ENCODE results near the gene TSPEAR.

TSPEAR gene

DNA sequence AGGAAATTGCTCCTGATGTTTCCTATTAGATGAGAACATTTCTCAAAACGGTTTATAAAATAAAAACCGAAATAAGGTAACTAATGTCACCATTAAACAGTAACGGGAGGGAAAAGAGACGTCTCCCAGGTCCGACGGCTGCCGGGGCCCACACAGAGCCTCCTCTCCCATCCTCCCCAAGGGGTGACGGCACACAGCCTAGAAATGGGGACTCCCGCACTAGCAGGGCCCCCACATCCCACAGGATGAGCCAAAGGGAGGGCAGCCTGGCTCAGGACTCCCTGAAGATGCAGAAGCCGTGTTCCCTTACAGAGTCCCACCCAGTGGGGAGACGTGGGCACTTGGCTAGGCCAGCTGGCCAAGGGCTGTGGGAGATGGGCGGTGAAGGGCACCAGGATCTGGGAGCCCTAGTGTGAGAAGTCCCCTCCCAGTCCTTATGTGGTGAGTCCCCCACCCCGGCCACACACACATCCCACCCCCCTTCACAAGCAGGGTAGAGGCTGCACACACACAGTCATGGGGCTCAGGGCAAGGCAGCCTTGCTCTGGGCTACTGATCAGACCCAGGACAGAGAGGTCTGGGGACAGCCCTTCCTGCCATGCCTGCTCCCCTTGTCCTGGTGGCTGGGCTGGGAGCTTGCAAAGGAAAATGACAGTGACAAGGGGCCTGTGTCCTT lies 156.0 kb downstream of the TSPEAR start:
- ATAC-seq: no peak
- TF ChIP-seq CSDC2 (CRISPR knock-in tag; IDR thresholded peaks at IDR 0.05) (no peak), ZNF8 (CRISPR knock-in tag; IDR thresholded peaks at IDR 0.05) (no peak), RARB (CRISPR knock-in tag; IDR thresholded peaks at IDR 0.05) (no peak), ESRRG (CRISPR knock-in tag; IDR thresholded peaks at IDR 0.05) (no peak)

DNA sequence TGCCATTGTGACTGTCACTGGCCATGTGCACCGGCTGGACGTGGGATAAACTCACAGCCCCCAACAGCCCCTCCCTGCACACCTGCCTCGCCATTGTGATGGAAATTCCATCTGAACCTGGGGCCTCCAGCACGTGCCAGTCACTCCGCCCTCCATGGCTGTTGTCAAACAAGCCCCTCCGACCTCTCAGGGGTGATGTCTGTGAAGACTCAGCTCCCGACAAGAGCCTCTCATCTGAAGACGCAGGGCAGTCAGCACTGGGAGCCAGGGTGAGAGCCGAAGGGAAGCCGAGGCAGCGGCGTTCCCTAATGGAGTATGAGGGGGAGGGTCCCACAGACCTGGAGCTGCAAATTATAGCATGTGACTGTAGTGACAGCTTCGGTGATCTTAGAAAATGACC lies 158.7 kb downstream of the TSPEAR start:
- ATAC-seq: no peak
- TF ChIP-seq ISL1 (CRISPR knock-in tag; IDR thresholded peaks at IDR 0.05) (no peak), CREB5 (CRISPR knock-in tag; IDR thresholded peaks at IDR 0.05; ENCODE audit: low read depth) (no peak), ZFP3 (CRISPR knock-in tag; IDR thresholded peaks at IDR 0.05) (no peak), TCF4 (CRISPR knock-in tag; IDR thresholded peaks at IDR 0.05; ENCODE audit: borderline replicate concordance) (no peak), ZFP30 (CRISPR knock-in tag; IDR thresholded peaks at IDR 0.05) (no peak), OSR1 (CRISPR knock-in tag; IDR thresholded peaks at IDR 0.05) (no peak), RARB (CRISPR knock-in tag; IDR thresholded peaks at IDR 0.05) (no peak), SNAI2 (CRISPR knock-in tag; IDR thresholded peaks at IDR 0.05) (no peak), ZC3H10 (CRISPR knock-in tag; IDR thresholded peaks at IDR 0.05) (no peak), ZNF70 (CRISPR knock-in tag; IDR thresholded peaks at IDR 0.05) (no peak)
- TF ChIP-seq, protein P1, sequence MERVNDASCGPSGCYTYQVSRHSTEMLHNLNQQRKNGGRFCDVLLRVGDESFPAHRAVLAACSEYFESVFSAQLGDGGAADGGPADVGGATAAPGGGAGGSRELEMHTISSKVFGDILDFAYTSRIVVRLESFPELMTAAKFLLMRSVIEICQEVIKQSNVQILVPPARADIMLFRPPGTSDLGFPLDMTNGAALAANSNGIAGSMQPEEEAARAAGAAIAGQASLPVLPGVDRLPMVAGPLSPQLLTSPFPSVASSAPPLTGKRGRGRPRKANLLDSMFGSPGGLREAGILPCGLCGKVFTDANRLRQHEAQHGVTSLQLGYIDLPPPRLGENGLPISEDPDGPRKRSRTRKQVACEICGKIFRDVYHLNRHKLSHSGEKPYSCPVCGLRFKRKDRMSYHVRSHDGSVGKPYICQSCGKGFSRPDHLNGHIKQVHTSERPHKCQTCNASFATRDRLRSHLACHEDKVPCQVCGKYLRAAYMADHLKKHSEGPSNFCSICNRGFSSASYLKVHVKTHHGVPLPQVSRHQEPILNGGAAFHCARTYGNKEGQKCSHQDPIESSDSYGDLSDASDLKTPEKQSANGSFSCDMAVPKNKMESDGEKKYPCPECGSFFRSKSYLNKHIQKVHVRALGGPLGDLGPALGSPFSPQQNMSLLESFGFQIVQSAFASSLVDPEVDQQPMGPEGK (CRISPR knock-in tag; IDR thresholded peaks at IDR 0.05; ENCODE audit: borderline replicate concordance): no peak
- TF ChIP-seq, protein P2, sequence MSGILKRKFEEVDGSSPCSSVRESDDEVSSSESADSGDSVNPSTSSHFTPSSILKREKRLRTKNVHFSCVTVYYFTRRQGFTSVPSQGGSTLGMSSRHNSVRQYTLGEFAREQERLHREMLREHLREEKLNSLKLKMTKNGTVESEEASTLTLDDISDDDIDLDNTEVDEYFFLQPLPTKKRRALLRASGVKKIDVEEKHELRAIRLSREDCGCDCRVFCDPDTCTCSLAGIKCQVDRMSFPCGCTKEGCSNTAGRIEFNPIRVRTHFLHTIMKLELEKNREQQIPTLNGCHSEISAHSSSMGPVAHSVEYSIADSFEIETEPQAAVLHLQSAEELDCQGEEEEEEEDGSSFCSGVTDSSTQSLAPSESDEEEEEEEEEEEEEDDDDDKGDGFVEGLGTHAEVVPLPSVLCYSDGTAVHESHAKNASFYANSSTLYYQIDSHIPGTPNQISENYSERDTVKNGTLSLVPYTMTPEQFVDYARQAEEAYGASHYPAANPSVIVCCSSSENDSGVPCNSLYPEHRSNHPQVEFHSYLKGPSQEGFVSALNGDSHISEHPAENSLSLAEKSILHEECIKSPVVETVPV (CRISPR knock-in tag; IDR thresholded peaks at IDR 0.05): no peak

DNA sequence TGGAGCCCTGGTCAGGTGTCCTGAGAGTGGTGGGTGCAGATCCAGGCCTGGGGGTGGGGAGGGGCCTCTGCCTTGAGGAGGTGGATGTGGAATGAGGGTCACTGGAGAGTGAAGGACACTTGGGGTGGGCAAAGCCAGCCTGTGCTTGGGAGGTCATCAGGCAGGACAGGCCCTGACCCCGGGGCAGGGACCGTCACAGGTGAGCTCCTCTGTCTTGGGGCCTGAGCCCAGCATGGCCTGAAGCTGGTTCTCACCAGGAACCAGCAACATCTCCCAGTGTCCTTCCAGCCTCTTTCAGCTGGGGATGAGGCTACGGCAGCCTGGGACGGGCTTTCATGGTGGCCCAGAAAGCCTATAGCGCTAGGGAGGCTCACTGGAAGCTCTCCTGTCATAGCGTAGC lies 159.2 kb downstream of the TSPEAR start:
- no peak for ATAC-seq
- TF ChIP-seq ISL1 (CRISPR knock-in tag; IDR thresholded peaks at IDR 0.05) (no peak), GLIS3 (CRISPR knock-in tag; IDR thresholded peaks at IDR 0.05) (no peak), ESRRG (CRISPR knock-in tag; IDR thresholded peaks at IDR 0.05) (no peak), ARNTL (CRISPR knock-in tag; IDR thresholded peaks at IDR 0.05; ENCODE audit: borderline replicate concordance, low read depth) (no peak), ZNF70 (CRISPR knock-in tag; IDR thresholded peaks at IDR 0.05) (no peak), TCF4 (CRISPR knock-in tag; IDR thresholded peaks at IDR 0.05; ENCODE audit: borderline replicate concordance) (no peak), CREB5 (CRISPR knock-in tag; IDR thresholded peaks at IDR 0.05; ENCODE audit: low read depth) (no peak), ZNF8 (CRISPR knock-in tag; IDR thresholded peaks at IDR 0.05) (no peak), ZNF565 (CRISPR knock-in tag; conservative IDR thresholded peaks at IDR 0.05; ENCODE audit: low read depth) (no peak)
- TF ChIP-seq, protein P2 (CRISPR knock-in tag; IDR thresholded peaks at IDR 0.05): no peak

GRCh38 chr21:44551340-44551961 lies 159.9 kb downstream of the TSPEAR start, which contains the start of gene KRTAP10-2:
Gene KRTAP10-2, minus strand, starts transcription at chr21:44551505. Its CDS starts 47 bp downstream, at chr21:44551458.
- TF ChIP-seq TOX (CRISPR knock-in tag; IDR thresholded peaks at IDR 0.05; ENCODE audit: borderline replicate concordance): no peak
- no peak for TF ChIP-seq SNAI2 (CRISPR knock-in tag; IDR thresholded peaks at IDR 0.05)
- no peak for TF ChIP-seq TSHZ2 (CRISPR knock-in tag; IDR thresholded peaks at IDR 0.05)
- TF ChIP-seq CSDC2 (CRISPR knock-in tag; IDR thresholded peaks at IDR 0.05): no peak
- TF ChIP-seq ZNF8 (CRISPR knock-in tag; IDR thresholded peaks at IDR 0.05): no peak
- no peak for TF ChIP-seq CREB5 (CRISPR knock-in tag; IDR thresholded peaks at IDR 0.05; ENCODE audit: low read depth)
- TF ChIP-seq ZFP3 (CRISPR knock-in tag; IDR thresholded peaks at IDR 0.05): no peak
- no peak for TF ChIP-seq ARNTL (CRISPR knock-in tag; IDR thresholded peaks at IDR 0.05; ENCODE audit: borderline replicate concordance, low read depth)
- no peak for TF ChIP-seq OSR1 (CRISPR knock-in tag; IDR thresholded peaks at IDR 0.05)
- no peak for TF ChIP-seq ZC3H10 (CRISPR knock-in tag; IDR thresholded peaks at IDR 0.05)
- TF ChIP-seq ISL1 (CRISPR knock-in tag; IDR thresholded peaks at IDR 0.05): no peak
- no peak for ATAC-seq

Data from SK-N-SH treated with all-trans-retinoic acid at 6 μM for 48 hours (cell line).